Measurements from ENCODE around the gene NEU2. TPM values are rescaled to one million over a fixed set of nuclear protein-coding genes. Genes with fewer than 3 reads are reported as not detected.

NEU2 gene
- total and polyA plus RNA-seq, 2 of the 13 experiments (the other 11 are each of a cell fraction or from before 2014, with no cell fraction given) = not detected

- TF ChIP-seq ZBTB26 (CRISPR knock-in tag; IDR thresholded peaks at IDR 0.05; ENCODE audit: borderline replicate concordance) (peak; percentile 72; the same call in 1 of the 2 replicates), ZNF383 (CRISPR knock-in tag; IDR thresholded peaks at IDR 0.05; ENCODE audit: borderline replicate concordance) (0 out of 2 replicates have a peak, but pooled peaks have one; percentile 18), RBM39 (IDR thresholded peaks at IDR 0.05; ENCODE audit: low read depth, low read length, poor library complexity, severe bottlenecking) (peak; percentile 30), AHR (CRISPR knock-in tag; IDR thresholded peaks at IDR 0.05) (0 out of 2 replicates have a peak, but pooled peaks have one; percentile 39), U2AF2 (IDR thresholded peaks at IDR 0.05; ENCODE audit: low read depth, low read length) (no peak), NFE2L2 (IDR thresholded peaks at IDR 0.05; ENCODE audit: low read length) (no peak), RERE (CRISPR knock-in tag; IDR thresholded peaks at IDR 0.05; ENCODE audit: low read depth) (no peak), ZNF775 (CRISPR knock-in tag; IDR thresholded peaks at IDR 0.05; ENCODE audit: borderline replicate concordance) (0 out of 2 replicates have a peak, but pooled peaks have one; percentile 50), ZFP36L1 (CRISPR knock-in tag; IDR thresholded peaks at IDR 0.05) (no peak), RBFOX2 (IDR thresholded peaks at IDR 0.05; ENCODE audit: low read depth, low read length) (peak; percentile 58), ZKSCAN8 (CRISPR knock-in tag; IDR thresholded peaks at IDR 0.05; ENCODE audit: borderline replicate concordance) (peak; percentile 94; the same call in 1 of the 2 replicates), ZNF562 (CRISPR knock-in tag; IDR thresholded peaks at IDR 0.05; ENCODE audit: borderline replicate concordance) (no peak), ZNF780A (CRISPR knock-in tag; IDR thresholded peaks at IDR 0.05) (no peak), THAP8 (CRISPR knock-in tag; IDR thresholded peaks at IDR 0.05; ENCODE audit: borderline replicate concordance) (no peak), PAX8 (CRISPR knock-in tag; IDR thresholded peaks at IDR 0.05; ENCODE audit: borderline replicate concordance) (0 out of 2 replicates have a peak, but pooled peaks have one; percentile 44), ZSCAN30 (CRISPR knock-in tag; IDR thresholded peaks at IDR 0.05) (no peak)
- TF ChIP-seq, protein P1, sequence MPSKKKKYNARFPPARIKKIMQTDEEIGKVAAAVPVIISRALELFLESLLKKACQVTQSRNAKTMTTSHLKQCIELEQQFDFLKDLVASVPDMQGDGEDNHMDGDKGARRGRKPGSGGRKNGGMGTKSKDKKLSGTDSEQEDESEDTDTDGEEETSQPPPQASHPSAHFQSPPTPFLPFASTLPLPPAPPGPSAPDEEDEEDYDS (CRISPR knock-in tag; IDR thresholded peaks at IDR 0.05) = peak; percentile 83
- TF ChIP-seq, protein P2, sequence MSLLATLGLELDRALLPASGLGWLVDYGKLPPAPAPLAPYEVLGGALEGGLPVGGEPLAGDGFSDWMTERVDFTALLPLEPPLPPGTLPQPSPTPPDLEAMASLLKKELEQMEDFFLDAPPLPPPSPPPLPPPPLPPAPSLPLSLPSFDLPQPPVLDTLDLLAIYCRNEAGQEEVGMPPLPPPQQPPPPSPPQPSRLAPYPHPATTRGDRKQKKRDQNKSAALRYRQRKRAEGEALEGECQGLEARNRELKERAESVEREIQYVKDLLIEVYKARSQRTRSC (CRISPR knock-in tag; IDR thresholded peaks at IDR 0.05; ENCODE audit: low read depth) = no peak; the same call in 1 of the 2 replicates
- TF ChIP-seq, protein P3, sequence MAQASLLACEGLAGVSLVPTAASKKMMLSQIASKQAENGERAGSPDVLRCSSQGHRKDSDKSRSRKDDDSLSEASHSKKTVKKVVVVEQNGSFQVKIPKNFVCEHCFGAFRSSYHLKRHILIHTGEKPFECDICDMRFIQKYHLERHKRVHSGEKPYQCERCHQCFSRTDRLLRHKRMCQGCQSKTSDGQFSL (CRISPR knock-in tag; IDR thresholded peaks at IDR 0.05) = no peak
These were observed 19.4 kb upstream of the NEU2 start, which contains the start of gene NGEF (continued) for GRCh38 chr2:233013027-233013461.

Measured in HepG2 (cell line).